Neuron (in vitro differentiated cells): Measurements from ENCODE around the gene VHLL.

Source experiments
- H2AFZ ChIP-seq: one replicate; pipeline ENCODE4 v1.6.1; 2013; ENCODE audit warnings: low read depth, mild to moderate bottlenecking, inconsistent platforms, low read length, moderate library complexity
- H3K27me3 ChIP-seq: one replicate; pipeline ENCODE4 v1.6.1; 2013; ENCODE audit warnings: low read length; ENCODE audit not compliant: insufficient read depth
- H3K36me3 ChIP-seq: one replicate; pipeline ENCODE4 v1.6.1; 2013; ENCODE audit warnings: low read length; ENCODE audit not compliant: insufficient read depth
- H3K4me1 ChIP-seq: one replicate; pipeline ENCODE4 v1.6.1; 2013; ENCODE audit warnings: low read length; ENCODE audit not compliant: insufficient read depth
- H3K4me3 ChIP-seq: 2 replicates; pipeline ENCODE4 v1.5.1; 2013; ENCODE audit warnings: mild to moderate bottlenecking, low read length, moderate library complexity
- H3K9me3 ChIP-seq: one replicate; pipeline ENCODE4 v1.6.1; 2013; ENCODE audit warnings: low read length

VHLL gene

DNA sequence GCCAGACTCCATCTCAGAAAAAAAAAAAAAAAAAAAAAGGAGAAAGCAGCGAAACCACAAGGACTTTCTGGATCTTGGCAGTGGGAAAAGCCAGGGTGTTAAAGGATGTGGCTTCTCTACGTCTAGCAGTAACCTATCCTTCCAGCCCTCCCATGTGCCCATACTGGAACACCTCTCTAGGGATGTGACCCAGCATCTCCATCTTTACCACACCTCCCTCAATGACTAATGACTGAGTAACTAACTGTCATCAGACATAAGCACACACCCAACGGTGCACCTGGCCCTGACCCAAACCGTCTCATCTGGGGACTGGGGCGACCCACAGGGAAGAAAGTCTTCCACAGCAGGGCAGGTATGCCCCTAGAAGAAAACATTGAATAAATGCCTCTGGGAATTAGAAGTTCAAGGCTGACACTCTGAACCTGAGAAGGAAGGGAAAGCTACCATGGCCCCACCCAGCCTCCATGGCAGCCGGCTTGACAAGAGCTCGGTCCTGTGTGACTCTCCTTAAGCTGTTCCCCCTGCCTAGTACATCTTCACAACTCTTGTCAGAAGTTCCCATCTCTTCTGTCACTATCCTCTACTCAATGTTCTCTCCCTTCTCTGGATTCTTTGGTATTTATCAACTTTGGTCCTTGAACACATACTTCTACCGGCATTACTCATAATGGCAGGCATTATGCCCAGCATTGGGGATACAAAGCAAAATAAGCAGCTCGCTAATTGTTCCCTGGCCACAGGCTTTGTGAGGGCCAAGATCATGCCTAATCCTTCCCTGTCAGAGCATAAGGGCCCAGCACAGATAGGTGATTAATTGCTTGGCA, 36.4 kb downstream of the VHLL start:
- Histone ChIP-seq H2AFZ (no peak overlapping the region), H3K27me3 (no peaks in the 10 kb centered on the region), H3K4me3 (no peak overlapping the region), H3K36me3 (peaks cover 88% of the 10 kb centered on the region), H3K4me1 (no peaks in the 10 kb centered on the region), H3K9me3 (no peaks in the 10 kb centered on the region)

DNA sequence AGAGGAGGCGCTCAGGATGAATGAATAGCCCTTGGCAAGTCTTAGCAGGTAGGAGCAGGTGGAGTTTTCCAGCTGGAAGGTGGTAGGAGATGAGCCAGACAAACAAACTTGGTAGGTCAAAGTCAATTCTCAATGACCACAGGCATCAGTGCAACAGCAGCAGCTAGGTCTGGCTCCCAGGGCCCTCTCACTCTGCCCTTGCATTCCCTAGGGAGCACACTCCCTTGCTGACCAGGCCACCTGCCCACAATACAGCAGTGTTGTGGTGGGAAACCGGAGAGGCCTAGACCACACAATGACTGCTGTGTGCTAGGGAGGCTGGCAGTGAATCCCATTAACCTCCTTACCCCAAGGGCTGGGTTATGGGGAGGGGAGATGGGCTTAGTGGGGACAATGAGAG, 38.2 kb downstream of the VHLL start:
- no peaks in the 10 kb centered on the region for H3K27me3 ChIP-seq
- H3K36me3 ChIP-seq, result peaks cover 85% of the 10 kb centered on the region
- H3K9me3 ChIP-seq, result no peaks in the 10 kb centered on the region
- H3K4me3 ChIP-seq, result no peak overlapping the region
- H2AFZ ChIP-seq, result no peak overlapping the region
- no peaks in the 10 kb centered on the region for H3K4me1 ChIP-seq

DNA sequence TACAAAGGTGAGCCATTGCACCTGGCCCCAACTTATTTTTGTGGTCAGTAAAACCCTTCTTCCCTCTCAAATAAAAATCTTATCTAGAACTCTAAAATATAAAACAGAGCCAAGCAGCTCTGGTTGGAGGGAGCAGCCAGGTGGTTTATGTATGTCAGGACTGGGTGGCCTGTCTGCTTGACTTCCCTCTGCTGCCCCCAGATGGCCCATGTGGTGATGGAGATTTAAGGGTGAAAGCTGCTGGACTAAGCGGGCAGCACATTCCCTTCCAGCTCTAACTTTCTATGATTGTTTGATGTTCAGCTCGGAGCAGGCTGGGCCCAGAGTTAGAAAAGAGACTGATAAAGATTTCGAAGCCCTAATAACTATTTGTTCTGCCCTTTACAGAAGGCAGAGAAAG, 39.3 kb downstream of the VHLL start:
- H3K36me3 ChIP-seq, result peaks cover 77% of the 10 kb centered on the region

DNA sequence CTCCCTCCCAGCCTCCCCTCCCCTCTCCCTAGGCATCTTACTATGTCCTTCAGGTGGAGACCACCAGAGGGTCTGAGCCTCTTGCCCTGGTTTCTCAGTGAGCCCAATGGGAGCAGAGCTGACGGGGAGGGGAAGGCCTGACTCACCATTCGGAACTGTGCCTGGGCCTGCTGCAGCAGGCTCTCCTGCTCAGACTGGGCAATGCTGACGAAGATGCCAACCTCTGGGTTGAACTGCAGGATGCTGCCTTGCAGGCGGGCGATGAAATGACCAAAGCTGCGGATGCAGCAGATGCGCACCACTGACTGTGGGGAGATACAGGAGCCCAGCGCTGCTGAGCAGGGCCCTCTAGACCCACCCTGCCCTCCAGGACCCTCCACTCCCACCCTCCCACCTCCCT, 40.2 kb downstream of the VHLL start:
- Histone ChIP-seq H2AFZ (no peak overlapping the region), H3K9me3 (no peaks in the 10 kb centered on the region), H3K4me1 (no peaks in the 10 kb centered on the region), H3K27me3 (no peaks in the 10 kb centered on the region), H3K4me3 (no peak overlapping the region), H3K36me3 (peaks cover 76% of the 10 kb centered on the region)

More for the DNA sequence above, 39.3 kb downstream of the VHLL start:
- Histone ChIP-seq H3K9me3 (no peaks in the 10 kb centered on the region), H3K4me1 (no peaks in the 10 kb centered on the region), H3K27me3 (no peaks in the 10 kb centered on the region), H3K4me3 (no peak overlapping the region), H2AFZ (no peak overlapping the region)

DNA sequence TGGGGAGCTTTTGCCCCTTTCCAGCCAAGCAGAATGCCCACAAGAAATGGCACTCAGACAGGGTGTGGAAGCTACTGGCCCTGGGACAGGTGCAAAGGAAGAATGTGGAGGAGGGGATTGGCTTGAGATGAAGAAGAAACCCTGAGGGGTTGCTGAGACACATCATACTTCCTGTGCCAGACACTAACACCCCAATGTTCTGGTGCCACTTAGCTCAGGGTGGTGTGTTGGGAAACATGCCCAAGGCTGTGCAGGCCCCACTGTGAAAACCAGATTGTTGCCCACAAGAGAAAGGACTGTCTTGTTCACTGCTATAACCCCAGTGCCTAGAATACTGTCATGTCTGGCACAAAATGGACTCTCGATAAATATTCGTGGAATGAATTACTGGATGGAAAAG, 41.4 kb downstream of the VHLL start:
- H3K9me3 ChIP-seq, result no peaks in the 10 kb centered on the region
- no peaks in the 10 kb centered on the region for H3K4me1 ChIP-seq
- H3K27me3 ChIP-seq, result no peaks in the 10 kb centered on the region
- H2AFZ ChIP-seq, result no peak overlapping the region
- H3K36me3 ChIP-seq, result peaks cover 76% of the 10 kb centered on the region
- no peak overlapping the region for H3K4me3 ChIP-seq

DNA sequence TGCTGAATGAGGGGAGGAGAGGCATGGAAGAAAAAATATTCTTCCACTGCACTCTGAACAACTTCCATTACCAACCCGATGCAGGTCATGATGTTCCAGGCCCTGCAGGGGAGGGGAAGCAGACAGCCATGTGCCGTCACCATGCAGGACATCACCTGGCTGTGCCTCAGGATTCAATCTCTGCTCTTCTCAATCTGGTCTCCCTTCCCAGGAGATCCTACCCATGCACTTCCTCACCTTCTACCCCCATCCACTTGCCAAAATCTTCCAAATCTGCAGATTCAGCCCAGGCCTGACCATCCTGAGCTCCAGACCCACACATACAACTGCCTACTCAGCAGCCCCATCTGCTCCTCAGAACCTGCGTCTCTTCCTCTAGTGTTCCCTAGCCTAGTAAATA, 45.5 kb downstream of the VHLL start:
- H3K27me3 ChIP-seq, result no peaks in the 10 kb centered on the region
- H3K4me1 ChIP-seq, result no peaks in the 10 kb centered on the region
- H2AFZ ChIP-seq, result no peak overlapping the region
- no peaks in the 10 kb centered on the region for H3K9me3 ChIP-seq
- no peak overlapping the region for H3K4me3 ChIP-seq
- H3K36me3 ChIP-seq, result peaks cover 77% of the 10 kb centered on the region

DNA sequence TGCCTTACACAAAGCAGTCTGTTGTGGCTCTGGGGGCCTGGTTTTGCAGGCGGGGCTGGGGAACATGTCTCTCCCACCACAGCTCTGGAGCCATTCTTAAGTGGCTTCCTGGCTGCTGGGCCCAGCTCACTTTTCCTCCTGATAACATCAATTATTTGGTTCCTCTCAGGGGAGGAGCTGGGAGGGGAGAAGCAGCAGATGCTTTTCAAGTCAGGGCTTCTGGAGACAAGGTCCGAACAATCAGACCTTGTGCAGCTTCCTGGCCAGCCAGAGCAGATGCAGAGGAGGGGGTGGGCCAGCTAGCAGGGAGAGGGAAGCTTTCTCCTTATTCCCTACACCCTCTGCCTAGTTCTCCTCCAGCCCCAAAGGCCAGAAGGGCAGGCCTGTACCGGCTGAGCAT, 47.6 kb downstream of the VHLL start:
- Histone ChIP-seq H3K36me3 (peaks cover 63% of the 10 kb centered on the region), H3K27me3 (no peaks in the 10 kb centered on the region), H3K9me3 (no peaks in the 10 kb centered on the region), H3K4me3 (no peak overlapping the region), H2AFZ (no peak overlapping the region), H3K4me1 (no peaks in the 10 kb centered on the region)

DNA sequence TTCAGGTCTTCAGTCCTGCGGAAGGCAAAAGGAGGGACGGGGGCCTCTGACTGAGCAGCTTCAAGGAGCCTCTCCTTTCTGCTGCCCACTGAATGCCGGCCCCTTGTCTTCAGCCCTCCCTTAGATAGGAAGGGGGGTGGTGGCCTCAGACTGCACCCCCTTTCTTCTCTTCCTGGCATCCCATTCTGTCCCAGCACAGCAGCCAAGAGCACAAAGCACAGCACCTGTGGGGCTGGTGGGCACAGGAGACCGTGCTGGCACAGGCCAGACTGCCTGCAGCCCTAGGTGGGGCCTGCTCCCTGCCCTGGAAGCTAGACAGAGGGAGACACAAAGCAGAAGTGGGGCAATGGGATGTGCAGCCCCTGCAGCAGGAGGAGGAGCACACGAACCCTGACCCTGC, 49.5 kb downstream of the VHLL start:
- Histone ChIP-seq H2AFZ (no peak overlapping the region), H3K36me3 (peaks cover 54% of the 10 kb centered on the region), H3K4me3 (no peak overlapping the region), H3K4me1 (no peaks in the 10 kb centered on the region), H3K27me3 (no peaks in the 10 kb centered on the region), H3K9me3 (no peaks in the 10 kb centered on the region)
